Putamen (tissue), 1 donor: ENCODE data around the gene AGRN.
"Not testable (repeated sequence)": the region's sequence is repeated elsewhere in the genome, so short reads cannot be mapped to it uniquely, and the experiment has no call there.

Source experiments
- DNase-seq: peaks from one replicate; pipeline ENCODE4 v3.0.0-alpha.2; 2016; ENCODE audit warnings: low spot score

Gene AGRN

GRCh38 chr1:1092894-1093609 lies 73.1 kb downstream of the AGRN start:
- no peak for DNase-seq

- DNase-seq, result no peak
These were observed 73.7 kb downstream of the AGRN start for GRCh38 chr1:1093610-1093943.

GRCh38 chr1:1094981-1095380 lies 75.1 kb downstream of the AGRN start:
- peak; percentile 63 for DNase-seq

DNA sequence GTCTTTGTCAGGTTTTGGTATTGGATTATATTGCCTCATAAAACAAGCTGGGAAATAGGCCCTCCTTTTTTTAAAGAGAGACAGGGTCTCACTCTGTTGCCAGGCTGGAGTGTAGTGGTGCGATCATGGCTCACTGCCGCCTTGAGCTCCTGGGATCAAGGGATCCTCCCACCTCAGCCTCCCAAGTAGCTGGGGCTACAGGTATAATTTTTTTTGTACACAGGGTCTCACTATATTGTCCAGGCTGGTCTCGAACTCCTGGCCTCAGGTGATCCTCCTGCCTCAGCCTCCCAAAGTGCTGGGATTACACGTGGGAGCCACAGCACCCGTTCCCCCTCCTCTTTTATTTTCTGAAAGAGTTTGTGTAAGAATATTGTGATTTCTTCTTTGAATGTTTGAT lies 76.2 kb downstream of the AGRN start:
- DNase-seq, result not testable (repeated sequence)

DNA sequence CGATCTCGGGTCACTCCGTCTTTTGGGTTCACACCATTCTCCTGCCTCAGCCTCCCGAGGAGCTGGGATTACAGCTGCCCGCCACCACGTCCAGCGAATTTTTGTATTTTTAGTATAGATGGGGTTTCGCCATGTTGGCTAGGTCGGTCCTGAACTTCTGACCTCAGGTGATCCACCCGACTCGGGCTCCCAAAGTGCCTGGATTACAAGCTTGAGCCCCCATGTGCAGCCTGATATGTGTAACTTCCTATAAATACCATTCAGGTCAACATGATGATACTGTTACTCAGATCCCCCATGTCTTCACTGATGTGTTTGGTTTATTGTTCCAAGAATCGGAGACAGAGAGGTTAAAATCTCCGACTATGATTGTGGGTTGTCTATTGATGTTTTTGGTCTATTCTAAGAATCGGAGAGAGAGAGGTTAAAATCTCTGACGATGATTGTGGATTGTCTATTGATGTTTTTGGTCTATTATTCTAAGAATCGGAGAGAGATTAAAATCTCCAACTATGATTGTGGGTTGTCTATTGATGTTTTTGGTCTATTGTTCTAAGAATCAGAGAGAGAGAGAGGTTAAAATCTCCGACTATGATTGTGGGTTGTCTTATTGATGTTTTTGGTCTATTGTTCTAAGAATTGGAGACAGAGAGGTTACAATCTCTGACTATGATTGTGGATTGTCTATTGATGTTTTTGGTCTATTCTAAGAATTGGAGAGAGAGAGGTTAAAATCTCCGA lies 78.9 kb downstream of the AGRN start:
- no peak for DNase-seq

DNA sequence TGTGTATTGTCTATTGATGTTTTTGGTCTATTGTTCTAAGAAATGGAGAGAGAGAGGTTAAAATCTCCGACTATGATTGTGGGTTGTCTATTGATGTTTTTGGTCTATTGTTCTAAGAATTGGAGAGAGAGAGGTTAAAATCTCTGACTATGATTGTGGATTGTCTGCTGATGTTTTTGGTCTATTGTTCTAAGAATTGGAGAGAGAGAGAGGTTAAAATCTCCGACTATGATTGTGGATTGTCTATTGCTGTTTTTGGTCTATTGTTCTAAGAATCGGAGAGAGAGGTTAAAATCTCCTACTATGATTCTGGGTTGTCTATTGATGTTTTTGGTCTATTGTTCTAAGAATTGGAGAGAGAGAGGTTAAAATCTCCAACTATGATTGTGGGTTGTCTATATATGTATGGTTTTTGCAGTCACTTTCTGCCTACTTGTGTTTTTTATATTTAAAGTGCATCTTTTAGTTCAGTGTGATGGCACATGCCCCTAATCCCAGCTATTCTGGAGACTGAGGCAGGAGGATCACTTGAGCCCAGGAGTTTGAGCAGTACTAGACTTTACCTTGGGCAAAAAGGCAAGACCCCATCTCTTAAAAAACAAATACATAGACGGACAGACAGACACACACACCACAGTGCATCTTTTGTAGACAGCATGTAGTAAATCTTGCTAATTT lies 79.7 kb downstream of the AGRN start:
- no peak for DNase-seq

DNA sequence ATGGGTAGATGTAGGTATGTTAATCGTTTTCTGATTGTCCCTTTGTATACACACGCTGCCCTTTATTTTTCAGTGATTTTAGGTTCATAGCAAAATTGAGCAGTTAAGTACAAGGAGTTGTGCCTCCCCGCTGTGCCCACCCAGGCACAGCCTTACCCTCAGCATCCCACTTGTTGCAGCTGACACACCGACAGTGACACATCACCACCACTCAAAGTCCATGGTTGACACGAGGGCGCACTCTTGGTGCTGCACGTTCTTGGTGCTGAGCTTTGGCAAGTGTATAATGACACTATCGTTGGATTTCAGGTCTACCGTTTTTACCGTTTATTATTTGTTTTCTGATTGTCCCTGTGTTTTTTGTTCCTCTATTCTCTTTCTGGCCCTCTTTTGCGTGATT lies 80.4 kb downstream of the AGRN start:
- DNase-seq, result no peak

GRCh38 chr1:1101503-1101902 lies 81.6 kb downstream of the AGRN start:
- DNase-seq, result no peak

DNA sequence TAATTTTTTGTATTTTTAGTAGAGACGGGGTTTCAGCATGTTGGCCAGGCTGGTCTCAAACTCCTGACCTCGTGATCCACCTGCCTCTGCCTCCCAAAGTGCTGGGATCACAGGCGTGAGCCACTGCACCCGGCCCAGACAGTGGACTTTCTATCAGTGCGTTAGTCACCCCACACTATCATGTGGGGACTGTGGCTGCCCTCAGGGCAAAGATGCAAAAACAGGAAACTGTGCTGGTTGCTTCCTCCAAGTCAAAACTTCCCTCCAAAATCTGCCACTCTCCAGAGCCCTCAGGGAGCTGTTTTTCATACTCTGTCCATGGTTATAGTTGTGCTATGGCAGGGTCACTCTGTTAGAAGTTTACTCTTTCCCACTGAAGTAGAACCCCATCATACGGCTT lies 84.2 kb downstream of the AGRN start:
- not testable (repeated sequence) for DNase-seq
